Measurements from ENCODE around the gene DNAH9.

The DNAH9 gene

DNA sequence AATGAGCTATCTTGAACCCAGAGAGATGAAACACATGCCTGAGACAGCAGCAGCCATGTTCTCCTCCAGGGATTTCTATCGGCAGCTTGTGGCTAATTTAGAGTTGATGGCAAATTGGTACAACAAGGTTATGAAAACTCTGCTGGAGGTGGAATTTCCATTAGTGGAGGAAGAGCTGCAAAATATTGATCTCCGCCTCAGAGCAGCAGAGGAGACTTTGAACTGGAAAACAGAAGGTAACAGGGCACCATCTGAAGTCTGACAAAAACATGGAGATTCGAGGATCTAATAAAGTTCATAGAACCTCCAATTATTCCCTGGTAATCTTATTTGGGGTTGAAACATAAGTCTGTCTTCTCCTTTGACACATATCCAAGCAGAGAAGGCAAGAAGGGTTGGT lies 52.8 kb downstream of the DNAH9 start:
- no peak for DNase-seq

GRCh38 chr17:11668618-11669017 lies 70.3 kb downstream of the DNAH9 start:
- DNase-seq = no peak

- no peak for DNase-seq
These were observed 72.9 kb downstream of the DNAH9 start for GRCh38 chr17:11671126-11671525.

DNA sequence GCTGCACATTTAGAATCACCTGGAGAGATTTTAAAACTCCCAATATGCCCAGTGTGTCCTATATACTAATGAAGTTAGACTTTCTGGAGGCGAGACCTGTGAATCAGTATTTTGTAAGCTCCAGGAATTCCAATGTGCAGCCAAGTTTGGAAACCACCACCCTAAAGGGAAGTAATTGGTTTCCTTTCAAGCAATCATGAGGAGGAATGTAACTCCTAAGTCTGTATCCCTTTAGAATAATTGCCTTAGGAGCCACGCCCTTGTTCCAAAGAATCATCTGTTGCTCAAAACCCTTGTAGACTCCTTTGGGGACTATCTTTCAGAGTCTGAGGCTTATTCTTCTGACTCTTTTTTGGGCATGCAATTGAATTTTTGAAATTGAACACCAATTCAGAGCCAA lies 84.4 kb downstream of the DNAH9 start:
- no peak for DNase-seq

GRCh38 chr17:11690681-11691080 lies 92.4 kb downstream of the DNAH9 start:
- no peak for DNase-seq

GRCh38 chr17:11692688-11693087 lies 94.4 kb downstream of the DNAH9 start:
- DNase-seq = no peak

DNA sequence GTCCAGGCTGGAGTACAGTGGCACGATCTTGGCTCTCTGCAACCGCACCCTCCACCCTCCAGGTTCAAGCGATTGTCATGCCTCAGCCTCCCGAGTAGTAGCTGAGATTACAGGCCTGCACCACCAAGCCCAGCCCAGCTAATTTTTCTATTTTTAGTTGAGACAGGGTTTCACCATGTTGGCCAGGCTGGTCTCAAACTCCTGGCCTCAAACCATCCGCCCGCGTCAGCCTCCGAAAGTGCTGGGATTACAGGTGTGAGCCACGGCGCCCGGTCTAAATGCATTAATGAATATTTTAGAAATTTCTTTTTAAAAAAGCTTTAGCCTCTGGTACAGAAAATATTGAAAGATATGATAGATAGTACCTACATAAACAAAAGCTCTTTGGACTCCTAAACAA lies 95.0 kb downstream of the DNAH9 start:
- DNase-seq = no peak

GRCh38 chr17:11700668-11701067 lies 102.4 kb downstream of the DNAH9 start:
- DNase-seq = no peak

- DNase-seq = no peak
These were observed 103.6 kb downstream of the DNAH9 start for GRCh38 chr17:11701911-11702310.

GRCh38 chr17:11704041-11704440 lies 105.8 kb downstream of the DNAH9 start:
- DNase-seq = no peak

- DNase-seq = no peak
These were observed 106.8 kb downstream of the DNAH9 start for GRCh38 chr17:11705111-11705510.

DNA sequence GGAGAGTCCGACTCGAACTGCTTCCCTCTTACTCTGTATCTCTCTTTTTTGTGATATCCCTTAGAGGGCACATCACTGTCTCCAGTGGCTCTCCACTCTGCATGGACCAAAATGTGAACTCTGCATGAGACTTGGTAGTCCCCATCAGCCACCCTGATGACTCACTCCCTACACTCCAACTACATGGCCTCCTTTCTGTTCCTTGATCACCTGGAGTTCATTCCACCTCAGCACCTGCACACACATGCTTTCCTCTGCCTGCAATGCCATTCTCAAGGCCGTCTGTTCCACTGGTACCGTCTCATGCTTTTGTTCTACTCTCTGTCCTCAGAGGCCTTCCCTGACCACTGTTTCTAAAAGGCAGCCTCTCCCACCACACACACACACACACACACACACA lies 109.3 kb downstream of the DNAH9 start:
- no peak for DNase-seq

- no peak for DNase-seq
These were observed 114.2 kb downstream of the DNAH9 start for GRCh38 chr17:11712456-11712855.

- DNase-seq = no peak
These were observed 120.9 kb downstream of the DNAH9 start for GRCh38 chr17:11719203-11719602.

- no peak for DNase-seq
These were observed 121.6 kb downstream of the DNAH9 start for GRCh38 chr17:11719856-11720255.

DNA sequence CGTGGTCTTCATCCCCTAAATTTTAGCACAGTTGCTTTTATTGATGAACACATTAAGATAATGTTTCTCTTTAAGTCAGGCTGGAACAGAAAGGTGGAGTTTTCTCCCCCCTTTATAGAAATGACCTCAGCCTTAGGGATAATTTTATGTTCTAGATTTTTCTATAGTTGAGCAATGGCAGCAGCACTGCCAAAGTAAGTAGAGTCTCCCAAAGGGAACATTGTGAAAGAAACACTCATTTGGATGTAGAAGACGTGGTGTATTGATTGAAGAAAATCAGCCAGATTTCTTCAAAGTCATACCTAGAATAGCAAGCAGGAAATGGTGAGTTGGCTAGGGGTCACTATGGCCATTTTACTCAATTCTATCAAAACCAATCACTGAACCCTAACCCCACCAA lies 122.5 kb downstream of the DNAH9 start:
- no peak for DNase-seq

DNA sequence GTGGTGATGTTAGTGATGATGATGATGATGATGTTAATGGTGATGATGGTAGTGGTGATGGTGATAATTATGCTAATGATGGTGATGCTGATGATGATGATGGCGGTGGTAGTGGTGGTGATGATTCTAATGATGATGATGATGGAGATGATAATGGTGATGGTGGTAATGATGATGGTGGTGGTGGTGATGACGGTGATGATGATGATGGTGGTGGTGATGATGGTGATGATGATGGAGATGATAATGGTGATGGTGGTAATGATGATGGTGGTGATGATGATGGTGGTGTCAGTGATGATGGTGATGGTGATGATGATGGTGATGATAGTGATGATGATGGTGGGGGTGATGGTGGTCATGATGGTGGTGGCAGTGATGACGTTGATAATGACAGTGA lies 132.5 kb downstream of the DNAH9 start:
- no peak for DNase-seq

DNA sequence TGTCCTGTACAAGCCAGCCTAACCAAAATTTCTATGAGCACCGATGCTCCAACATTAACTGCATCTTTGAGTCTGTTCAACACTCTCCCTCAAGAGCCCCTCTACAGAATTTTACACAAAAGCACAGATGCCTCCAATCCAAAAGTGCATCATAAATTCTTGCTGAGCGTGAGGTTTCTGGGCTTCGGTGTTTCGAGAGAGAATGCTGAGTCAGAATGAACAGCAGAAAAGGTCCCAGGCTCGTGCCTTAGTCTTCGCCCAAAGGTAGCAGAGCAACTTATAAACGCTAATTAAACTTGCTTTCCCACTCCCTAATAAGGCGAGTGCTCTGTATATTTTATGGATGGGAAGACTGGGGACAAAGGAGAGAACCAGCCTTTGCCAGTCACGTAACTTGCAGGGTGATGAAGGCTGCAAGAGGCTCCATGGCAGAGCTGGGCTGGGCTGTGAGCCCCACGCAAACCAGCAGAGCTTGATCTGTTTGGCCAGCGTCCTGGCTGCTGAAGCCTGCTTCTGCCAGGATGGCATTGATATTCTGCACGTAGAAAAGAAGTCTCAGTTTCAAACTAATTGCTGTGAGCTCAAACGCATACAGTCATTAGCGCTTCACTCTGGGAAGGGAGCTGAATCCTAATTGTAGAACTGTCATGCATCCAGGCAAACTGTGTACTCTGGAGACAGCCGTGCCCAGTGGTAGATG lies 138.5 kb downstream of the DNAH9 start:
- no peak for DNase-seq

DNA sequence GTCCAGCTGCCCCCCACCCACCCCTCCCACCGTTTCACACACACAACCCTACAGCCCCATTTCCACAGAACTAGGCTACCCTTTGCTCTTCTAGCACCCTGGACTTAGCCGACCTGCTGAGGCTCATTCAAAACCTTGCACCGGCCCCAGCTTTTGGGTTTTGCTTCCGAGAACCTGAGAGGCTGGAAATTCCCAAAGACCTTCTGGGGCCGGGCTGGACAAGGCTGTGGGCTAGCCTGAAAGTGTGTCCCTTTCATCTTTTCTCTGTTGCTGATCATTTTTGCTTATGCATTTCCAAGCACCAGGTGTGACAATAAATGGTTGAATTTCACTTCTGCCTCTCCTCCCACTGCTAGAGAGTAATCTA lies 139.0 kb downstream of the DNAH9 start:
- no peak for DNase-seq

GRCh38 chr17:11738151-11738550 lies 139.9 kb downstream of the DNAH9 start:
- DNase-seq = no peak

DNA sequence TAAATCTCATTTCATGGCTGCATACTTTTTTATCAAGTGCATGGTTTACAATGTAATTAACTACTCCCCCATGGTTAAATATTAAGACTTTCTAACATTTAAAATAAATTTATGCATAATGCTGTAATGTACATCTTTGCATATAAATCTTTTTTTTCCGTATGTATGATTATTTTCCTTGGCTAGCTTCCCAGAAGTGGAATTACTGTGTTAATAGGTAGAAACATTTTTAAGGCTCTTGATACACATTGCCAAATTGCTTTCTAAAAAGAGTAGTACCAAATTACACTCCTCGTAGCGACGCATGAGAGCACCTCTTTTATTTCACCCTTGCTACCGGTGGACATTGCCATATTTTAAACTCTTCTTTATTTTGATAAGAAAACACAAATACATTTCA lies 141.1 kb downstream of the DNAH9 start:
- DNase-seq = no peak

DNA sequence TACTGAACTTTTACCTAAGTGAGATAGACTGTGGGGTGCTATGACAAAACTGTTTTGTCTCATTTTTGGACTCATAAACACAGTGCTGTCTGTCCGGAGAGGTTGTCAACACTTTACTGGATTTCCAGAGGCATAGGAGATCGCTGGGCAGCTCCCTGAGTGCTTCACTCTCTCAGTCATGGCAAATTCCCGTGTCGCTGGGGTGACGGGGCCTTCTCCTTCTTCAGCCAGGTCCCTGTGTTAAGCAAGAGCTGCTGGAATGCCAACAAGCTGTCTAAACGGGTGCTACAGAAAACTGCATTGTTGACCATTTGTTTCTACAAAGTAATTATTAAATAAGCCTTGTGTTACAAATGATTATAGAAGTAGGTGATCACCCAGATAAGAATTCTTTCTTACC lies 141.6 kb downstream of the DNAH9 start:
- DNase-seq = no peak

DNA sequence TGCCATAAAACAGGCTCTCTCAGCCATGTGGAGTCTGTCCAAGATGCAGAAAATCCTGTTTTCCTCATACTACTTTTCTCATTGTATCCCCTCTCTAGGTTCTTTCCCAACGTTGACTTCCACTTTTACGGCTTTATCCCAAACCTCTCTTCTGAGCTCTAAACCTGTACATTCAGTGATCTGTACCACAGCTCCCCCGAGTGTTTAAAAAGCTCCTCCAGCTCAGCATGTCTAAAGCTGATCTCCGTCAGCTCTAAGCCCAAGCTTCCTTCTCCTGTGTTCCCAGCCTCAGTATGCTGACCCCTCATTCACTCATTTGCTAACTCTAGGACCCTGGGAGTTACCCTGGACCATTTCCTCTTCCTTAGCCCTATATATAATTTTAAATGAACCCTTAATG lies 144.6 kb downstream of the DNAH9 start:
- no peak for DNase-seq

DNA sequence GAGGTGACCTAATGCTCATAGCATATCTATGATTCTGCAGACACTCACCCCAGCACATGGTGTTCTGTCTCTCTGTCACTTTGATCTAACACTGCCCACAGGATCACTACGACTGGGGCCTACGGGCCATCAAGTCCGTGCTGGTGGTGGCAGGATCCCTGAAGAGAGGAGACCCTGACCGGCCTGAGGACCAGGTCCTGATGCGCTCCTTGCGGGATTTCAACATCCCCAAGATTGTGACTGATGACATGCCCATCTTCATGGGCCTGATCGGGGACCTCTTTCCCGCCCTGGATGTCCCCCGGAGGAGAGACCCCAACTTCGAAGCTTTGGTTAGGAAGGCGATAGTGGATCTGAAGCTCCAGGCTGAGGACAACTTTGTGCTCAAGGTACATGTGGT lies 146.4 kb downstream of the DNAH9 start:
- no peak for DNase-seq

GRCh38 chr17:11747441-11747840 lies 149.2 kb downstream of the DNAH9 start:
- DNase-seq = no peak

DNA sequence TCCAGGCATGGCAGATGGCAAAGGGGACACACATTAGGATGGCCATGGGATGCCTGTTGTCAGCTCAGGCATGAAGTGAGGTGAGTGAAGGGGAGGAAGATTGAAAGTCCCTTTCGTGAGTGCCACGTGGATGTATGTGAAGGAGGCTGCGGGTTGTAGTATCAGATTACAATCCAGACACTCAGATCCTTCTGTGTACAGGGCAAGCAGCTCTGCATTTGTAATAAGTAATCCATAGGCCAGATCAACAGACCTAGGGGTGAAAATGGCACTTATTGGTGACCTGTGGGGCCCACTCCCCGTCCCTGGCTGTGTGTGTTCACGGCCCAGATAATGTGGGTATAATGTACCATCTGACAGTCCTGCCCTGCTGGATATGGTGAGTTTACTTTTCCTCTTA lies 159.5 kb downstream of the DNAH9 start:
- no peak for DNase-seq

Measured in activated gamma-delta T cell (primary cell).